Stimulated activated CD4-positive, alpha-beta T cell treated with anti-CD3 and anti-CD28 coated beads, Interleukin-12 subunit alpha, Interleukin-12 subunit beta, amount 100 ng/mL, for 48 hours (primary cell): Measurements from ENCODE around the gene KLHDC7B.
A peak's percentile ranks its signal among the peaks of the same experiment; 100 is the strongest.

ENCODE experiments used
- DNase-seq, 3 donors: peaks; one replicate each; pipeline ENCODE4 v3.0.0-alpha.2; 2020; ENCODE audit warnings: low read depth in 2 of 3, low spot score in 1 of 3

KLHDC7B gene

DNA sequence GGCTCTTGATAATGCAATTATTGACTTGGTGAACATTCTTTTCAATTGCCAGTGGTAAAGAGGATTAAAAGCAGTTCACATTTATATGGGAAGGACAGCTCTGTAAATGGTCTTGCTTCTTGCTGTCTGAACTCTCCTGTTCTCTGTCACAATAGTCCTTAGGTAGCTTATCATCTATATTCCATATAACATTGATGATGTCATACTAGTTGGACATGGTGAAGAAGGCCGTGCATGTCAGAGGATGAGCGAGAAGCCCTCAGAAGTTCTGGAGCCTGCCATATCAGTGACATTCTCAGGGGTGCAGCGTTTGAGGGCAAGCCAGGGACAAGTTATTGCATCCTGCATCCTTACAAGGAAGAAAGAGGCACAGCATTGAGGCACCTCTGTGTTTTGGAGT, 39.5 kb downstream of the KLHDC7B start:
- DNase-seq: no peak

DNA sequence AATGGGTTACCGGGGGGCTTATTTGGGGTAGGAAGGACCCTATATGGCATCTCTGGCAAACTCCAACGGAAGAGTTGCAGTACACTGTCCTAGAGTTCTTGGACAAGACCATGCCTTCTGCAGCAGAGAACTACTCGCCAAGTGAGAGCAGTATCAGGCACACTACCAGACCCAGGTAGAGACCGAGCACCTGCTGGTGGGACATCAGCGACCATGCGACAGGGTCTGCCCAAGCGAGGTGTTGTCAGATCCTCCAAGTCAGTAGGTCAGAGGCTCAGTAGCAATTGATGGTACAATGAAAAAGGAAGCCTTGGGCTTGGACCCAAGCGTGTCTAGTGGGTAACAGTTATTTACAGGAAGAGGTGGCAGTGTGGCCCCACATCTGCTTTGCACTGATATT, 40.1 kb downstream of the KLHDC7B start:
- no peak for DNase-seq

DNA sequence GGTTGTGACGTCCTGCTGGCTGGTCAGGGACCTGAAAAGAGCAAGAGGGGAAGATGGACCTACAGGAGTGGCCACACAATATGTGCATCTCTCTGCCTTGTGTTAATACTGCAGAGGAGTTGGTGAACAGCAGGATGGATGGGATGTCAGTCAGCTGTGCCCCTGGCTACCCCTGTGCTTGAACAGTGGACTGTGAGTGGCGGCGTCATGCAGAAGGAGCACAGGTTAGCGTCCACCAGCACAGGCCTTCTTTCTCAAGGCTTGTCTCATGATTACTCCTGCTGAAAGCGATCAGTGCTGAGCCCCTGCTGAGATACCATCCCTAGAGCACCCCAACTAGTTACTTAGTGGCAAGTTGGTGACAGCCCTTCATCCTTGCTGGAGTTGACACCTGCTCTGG, 40.7 kb downstream of the KLHDC7B start:
- DNase-seq: no peak

DNA sequence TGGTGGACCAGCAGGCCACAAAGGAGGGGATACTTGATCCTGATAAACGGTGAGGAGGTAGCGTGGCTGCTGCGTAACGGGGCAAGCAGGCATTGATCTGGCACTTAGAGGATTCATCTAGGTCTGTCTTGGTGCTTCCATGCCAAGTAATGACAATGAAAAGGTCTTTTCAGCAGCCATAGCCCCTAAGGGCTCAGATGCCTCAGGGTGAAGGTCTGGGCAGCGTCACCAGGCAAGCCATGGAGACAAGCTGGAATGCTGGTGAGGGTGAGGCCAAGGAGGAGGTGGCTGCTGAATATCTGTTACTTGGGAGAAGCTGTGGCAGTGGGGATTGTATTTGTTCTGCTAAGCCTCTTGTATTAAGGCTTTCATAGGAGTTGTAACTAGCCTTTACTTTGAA, 41.7 kb downstream of the KLHDC7B start:
- DNase-seq: no peak

DNA sequence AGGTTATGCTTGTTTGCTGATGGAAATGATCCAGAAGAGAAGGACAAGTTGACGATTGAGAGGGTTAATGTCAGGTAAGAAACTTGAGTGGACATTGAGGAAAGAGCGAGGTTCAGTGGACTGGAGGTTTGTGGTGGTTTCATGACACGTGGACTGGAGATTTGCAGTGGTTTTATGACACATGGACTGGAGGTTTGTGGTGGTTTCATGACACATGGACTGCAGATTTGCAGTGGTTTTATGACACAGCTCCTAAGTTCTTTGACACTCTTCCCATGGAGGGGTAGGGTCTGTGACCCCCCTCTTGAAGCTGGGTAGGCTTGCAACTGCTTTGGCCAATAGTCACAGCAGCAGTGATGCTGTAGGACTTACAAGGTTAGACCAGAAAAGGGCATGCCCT, 49.5 kb downstream of the KLHDC7B start:
- no peak for DNase-seq

DNA sequence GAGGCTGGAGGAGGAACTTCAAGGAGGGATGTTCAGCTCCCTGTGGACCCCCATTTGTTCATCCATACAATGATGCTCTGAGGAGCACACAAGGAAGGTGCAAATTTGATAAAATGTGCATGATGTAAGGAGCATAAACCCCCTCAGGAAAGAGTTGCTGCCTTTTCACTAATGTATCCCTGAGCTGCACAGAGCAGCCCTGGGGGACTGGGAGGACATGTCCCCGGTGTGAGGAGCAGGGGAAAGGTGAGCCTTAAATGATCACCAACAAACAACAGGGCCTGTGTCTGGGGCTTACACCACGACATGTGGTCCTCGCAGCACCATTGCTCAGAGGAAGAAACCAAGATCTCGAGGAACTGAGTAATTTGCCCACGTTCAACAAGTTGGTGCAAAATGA, 51.4 kb downstream of the KLHDC7B start:
- no peak for DNase-seq

DNA sequence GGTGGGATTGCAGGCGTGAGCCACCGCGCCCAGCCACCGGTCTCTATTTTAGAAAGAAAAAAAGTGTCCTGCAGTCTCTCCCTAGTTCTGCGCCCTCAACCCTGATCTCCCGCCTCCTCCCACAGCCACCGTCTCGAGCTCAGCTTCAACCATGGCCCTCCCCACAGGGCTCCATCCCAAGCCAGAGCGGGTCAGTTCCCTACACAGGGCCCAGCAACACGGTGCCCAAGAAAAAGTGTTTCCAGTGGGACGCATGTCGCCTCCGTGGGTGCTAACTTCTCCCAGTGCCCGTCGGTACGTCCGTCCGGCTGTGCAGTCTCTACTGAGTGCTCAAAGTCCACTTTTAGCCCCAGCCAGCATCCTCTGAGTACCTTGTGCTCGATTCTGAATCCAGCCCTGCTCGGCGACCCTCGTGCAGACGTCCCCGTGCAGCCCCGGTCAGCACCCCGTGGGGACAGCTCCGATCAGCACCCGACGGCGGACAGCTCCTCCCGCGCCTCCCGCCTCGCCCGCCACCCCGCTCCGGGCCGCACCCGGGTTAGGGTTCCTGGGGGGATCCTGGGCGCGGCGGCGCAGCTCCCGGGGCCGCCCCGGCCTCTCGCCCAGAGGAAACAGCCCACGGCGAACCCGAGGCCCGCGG, 54.2 kb downstream of the KLHDC7B start:
- DNase-seq: peak in 1 of 3 donors; percentile 55

DNA sequence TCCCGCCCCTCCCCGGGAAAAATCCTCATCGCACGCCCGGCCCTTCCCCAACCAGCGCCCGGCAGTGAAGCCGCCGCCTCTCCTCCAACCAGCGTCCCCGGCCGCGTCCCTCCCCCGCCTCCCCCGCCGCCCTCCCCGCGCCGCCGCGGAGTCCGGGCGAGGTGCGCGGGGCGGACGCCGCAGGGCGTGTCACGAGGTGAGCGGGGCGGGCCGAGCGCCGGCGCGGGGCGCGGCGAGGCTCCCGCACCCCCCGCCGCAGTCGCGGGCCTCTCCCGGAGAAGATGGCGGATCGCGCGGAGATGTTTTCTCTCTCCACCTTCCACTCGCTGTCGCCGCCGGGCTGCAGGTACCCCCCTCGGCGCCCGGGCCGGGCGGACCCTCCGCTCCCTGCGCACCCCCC, 54.8 kb downstream of the KLHDC7B start, which contains the start of gene MAPK8IP2:
Gene MAPK8IP2, plus strand, starts transcription at position 256 of the 400 bp plus-strand sequence. Its CDS starts 26 bp downstream, at position 282.
- DNase-seq: no peak
